DND-41 (cell line): Measurements from ENCODE around the gene NR6A1.

Experiments
- CTCF ChIP-seq: IDR thresholded peaks from 2 replicates; pipeline ENCODE4 v1.5.1; 2012; ENCODE audit warnings: borderline replicate concordance, low read length, moderate library complexity, mild to moderate bottlenecking; ENCODE audit not compliant: poor library complexity, severe bottlenecking; ENCODE audit errors: extremely low read depth
- EZH2 ChIP-seq: IDR thresholded peaks from 3 replicates; pipeline ENCODE4 v1.6.1; 2012; ENCODE audit warnings: borderline replicate concordance, low read depth, mild to moderate bottlenecking, moderate library complexity, low read length, inconsistent platforms; ENCODE audit not compliant: severe bottlenecking

DNA sequence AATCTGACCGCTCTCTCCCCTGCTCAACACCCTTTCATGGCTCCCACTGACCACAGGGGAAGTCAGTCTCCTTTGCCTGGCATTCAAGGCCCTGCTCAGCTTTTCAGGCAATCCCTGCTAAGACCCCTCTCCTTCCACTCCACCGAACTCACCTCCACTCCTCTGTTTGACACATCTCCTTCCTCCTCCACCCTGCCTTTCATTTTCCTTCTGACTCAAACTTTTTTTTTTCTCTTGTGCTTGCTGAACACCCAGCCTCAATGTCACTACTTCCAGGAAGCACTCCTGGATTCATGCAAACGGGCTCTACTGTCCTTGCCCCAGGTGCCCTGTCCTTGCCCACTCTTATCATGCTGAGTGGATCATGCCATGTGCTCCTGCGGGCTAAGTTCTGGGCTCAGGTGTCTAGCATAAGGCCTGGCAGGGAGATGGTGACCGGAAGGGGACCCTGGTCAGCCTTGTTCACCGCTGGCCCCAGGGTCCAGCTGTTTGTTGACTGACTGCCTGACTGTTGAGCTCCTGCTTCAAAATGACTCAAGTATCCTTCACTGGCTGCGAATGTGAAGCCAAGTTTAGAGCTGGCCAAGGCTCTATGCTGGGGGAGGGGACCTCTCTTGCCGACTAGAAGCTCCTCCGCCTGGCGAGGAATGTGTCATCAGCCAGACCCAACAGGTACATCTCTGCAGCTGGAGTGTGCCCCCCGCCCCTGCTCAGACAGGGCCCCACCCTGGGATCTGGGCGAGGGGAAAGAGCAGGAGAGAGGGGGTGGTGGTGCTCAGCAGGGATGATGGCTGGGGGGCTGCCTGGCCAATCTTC, 270.1 kb downstream of the NR6A1 start:
- no peak for TF ChIP-seq CTCF
- TF ChIP-seq EZH2: no peak
